Measurements from ENCODE around the gene IQCN.

Gene IQCN

GRCh38 chr19:18264971-18265540 lies 9.2 kb downstream of the IQCN start:
- DNase-seq (ENCODE audit: low spot score), result no peak

- DNase-seq (ENCODE audit: low spot score), result no peak
These were observed 10.0 kb downstream of the IQCN start for GRCh38 chr19:18264137-18264854.

- DNase-seq (ENCODE audit: low spot score), result no peak
These were observed 10.7 kb downstream of the IQCN start for GRCh38 chr19:18263324-18264136.

- DNase-seq (ENCODE audit: low spot score), result no peak
These were observed 11.3 kb downstream of the IQCN start for GRCh38 chr19:18262917-18263316.

GRCh38 chr19:18262144-18262543 lies 12.1 kb downstream of the IQCN start:
- no peak for DNase-seq (ENCODE audit: low spot score)

- DNase-seq (ENCODE audit: low spot score), result no peak
These were observed 12.8 kb downstream of the IQCN start for GRCh38 chr19:18261474-18261873.

GRCh38 chr19:18259893-18260292 lies 14.4 kb downstream of the IQCN start:
- DNase-seq (ENCODE audit: low spot score), result no peak

GRCh38 chr19:18257503-18258470 lies 16.5 kb downstream of the IQCN start:
- no peak for DNase-seq (ENCODE audit: low spot score)

GRCh38 chr19:18254546-18255503 lies 19.4 kb downstream of the IQCN start:
- DNase-seq (ENCODE audit: low spot score), result no peak

GRCh38 chr19:18253716-18254115 lies 20.5 kb downstream of the IQCN start:
- no peak for DNase-seq (ENCODE audit: low spot score)

- no peak for DNase-seq (ENCODE audit: low spot score)
These were observed 21.1 kb downstream of the IQCN start for GRCh38 chr19:18253130-18253529.

GRCh38 chr19:18252370-18252717 lies 21.9 kb downstream of the IQCN start:
- no peak for DNase-seq (ENCODE audit: low spot score)

GRCh38 chr19:18251587-18252369 lies 22.5 kb downstream of the IQCN start:
- peak; percentile 85 for DNase-seq (ENCODE audit: low spot score)

- no peak for DNase-seq (ENCODE audit: low spot score)
These were observed 24.4 kb downstream of the IQCN start for GRCh38 chr19:18249834-18250233.

GRCh38 chr19:18245297-18245696 lies 29.0 kb downstream of the IQCN start:
- no peak for DNase-seq (ENCODE audit: low spot score)

- DNase-seq (ENCODE audit: low spot score), result no peak
These were observed 34.9 kb downstream of the IQCN start for GRCh38 chr19:18239303-18239702.

GRCh38 chr19:18234194-18234593 lies 40.1 kb downstream of the IQCN start:
- DNase-seq (ENCODE audit: low spot score), result no peak

- peak; percentile 94 for DNase-seq (ENCODE audit: low spot score)
These were observed 40.9 kb downstream of the IQCN start for GRCh38 chr19:18233224-18233825.

- peak; percentile 80 for DNase-seq (ENCODE audit: low spot score)
These were observed 41.6 kb downstream of the IQCN start for GRCh38 chr19:18232540-18233223.

All from HuH-7.5 (cell line).